Uterus (tissue), 2 donors: ENCODE results near the gene IREB2.

Source experiments
- POLR2A ChIP-seq, 2 donors: fragments of 450-650 bp; IDR thresholded peaks; one replicate each; pipeline ENCODE4 v1.6.1; 2016; ENCODE audit warnings: antibody characterized with exemption in 2 of 2, mild to moderate bottlenecking in 1 of 2, moderate library complexity in 1 of 2
- TF ChIP-seq, protein P1 (sequence below), 4 experiments: fragments of 200-600 bp in 2 of 4; fragments of 450-650 bp in 2 of 4; sonication (generic) in 2 of 4; IDR thresholded peaks; one replicate each; pipeline ENCODE4 v1.5.1; 2016 to 2019; ENCODE audit warnings: antibody characterized with exemption in 4 of 4, mild to moderate bottlenecking in 2 of 4, moderate library complexity in 1 of 4

DNA sequence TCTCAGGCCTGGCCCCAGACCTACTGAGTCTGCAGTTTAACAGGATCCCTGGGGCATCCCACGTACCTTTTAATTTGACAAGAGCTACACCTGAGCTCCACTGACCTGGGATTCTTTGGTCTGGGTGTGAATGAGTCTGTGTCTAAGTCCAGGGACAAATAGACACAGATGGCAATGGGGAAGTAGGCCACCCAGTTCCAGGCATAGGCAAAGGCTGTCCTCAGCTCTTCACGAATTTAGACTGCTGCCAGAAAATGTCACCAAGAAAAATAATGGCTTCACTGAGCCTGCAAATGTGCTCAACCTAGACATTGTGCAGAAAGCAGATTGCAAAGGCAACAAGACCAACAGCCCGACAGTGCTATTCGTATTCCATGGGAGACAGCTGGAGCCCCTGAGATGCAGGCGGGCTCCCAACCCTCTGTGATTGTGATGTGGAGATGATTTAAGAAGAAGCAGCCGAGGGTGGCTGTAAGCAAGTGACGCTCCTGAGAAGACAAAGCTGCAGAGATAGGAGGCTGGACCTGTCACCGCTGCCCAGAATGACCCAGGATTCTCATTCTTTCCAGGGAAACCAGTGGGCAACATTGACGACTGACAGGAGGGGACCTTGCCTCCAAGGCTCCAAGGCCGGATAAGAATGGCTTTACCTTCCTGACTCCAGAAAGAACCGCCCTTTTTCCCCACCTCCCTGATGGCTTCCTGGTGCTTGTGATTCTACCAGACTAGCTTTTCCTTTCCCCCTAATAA, 39.8 kb upstream of the IREB2 start:
- TF ChIP-seq, protein P1, sequence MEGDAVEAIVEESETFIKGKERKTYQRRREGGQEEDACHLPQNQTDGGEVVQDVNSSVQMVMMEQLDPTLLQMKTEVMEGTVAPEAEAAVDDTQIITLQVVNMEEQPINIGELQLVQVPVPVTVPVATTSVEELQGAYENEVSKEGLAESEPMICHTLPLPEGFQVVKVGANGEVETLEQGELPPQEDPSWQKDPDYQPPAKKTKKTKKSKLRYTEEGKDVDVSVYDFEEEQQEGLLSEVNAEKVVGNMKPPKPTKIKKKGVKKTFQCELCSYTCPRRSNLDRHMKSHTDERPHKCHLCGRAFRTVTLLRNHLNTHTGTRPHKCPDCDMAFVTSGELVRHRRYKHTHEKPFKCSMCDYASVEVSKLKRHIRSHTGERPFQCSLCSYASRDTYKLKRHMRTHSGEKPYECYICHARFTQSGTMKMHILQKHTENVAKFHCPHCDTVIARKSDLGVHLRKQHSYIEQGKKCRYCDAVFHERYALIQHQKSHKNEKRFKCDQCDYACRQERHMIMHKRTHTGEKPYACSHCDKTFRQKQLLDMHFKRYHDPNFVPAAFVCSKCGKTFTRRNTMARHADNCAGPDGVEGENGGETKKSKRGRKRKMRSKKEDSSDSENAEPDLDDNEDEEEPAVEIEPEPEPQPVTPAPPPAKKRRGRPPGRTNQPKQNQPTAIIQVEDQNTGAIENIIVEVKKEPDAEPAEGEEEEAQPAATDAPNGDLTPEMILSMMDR (IDR thresholded peaks at IDR 0.05): no peak
- no peak for TF ChIP-seq POLR2A (IDR thresholded peaks at IDR 0.05)
